ENCODE data around the gene TSPAN11. TPM values are rescaled to one million over a fixed set of nuclear protein-coding genes. Genes with fewer than 3 reads are reported as not detected.

The TSPAN11 gene, protein sequence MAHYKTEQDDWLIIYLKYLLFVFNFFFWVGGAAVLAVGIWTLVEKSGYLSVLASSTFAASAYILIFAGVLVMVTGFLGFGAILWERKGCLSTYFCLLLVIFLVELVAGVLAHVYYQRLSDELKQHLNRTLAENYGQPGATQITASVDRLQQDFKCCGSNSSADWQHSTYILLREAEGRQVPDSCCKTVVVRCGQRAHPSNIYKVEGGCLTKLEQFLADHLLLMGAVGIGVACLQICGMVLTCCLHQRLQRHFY
- total RNA-seq (2021; ENCODE audit: unreplicated experiment) (not detected), Bru-seq, nascent RNA (not detected), BruChase-seq, experiment 1, labeled RNA remaining after a 2-hour chase (percentile 1 among the genes with signal in this experiment), BruChase-seq, experiment 2, labeled RNA remaining after a 6-hour chase (percentile 1 among the genes with signal in this experiment)
- 0.05 TPM for polyA plus RNA-seq (2012; ENCODE audit: insufficient read length)
- long read RNA-seq = 0 reads

- Histone ChIP-seq H3K27ac (ENCODE audit: low read length) (no peak within 1 kb of the TSS), H3K9me3 (ENCODE audit: control insufficient read depth, insufficient read depth, low read depth, low read length) (no peaks in the 10 kb centered on the region), H3K4me3 (ENCODE audit: low read depth in 2 of 2, low read length in 2 of 2) (peak within 1 kb of the TSS in 1 of 2 experiments; percentile 30; a peak in 2 of 4 replicates), H3K36me3 (ENCODE audit: control insufficient read depth, insufficient read depth, low read length) (no peaks in the 10 kb centered on the region), H3K27me3 (ENCODE audit: control insufficient read depth, insufficient read depth, low read length) (peaks cover 44% of the 10 kb centered on the region), H3K4me1 (ENCODE audit: control insufficient read depth, insufficient read depth, low read length) (no peaks in the 10 kb centered on the region)
- intact Hi-C loops (cut with micrococcal nuclease; ENCODE audit: unreplicated experiment) (no loop called here), in situ Hi-C loops (cut with HindIII; ENCODE audit: low pct_unique_long_range_greater_than_20kb, low sequenced_read_pairs) (no loop called here)
- no TSS peak for BruUV-seq (replicated peaks)
- DNase-seq (ENCODE audit: low read depth, low spot score) (no peak), ATAC-seq (peak; percentile 62)
- CTCF ChIA-PET = no interaction called here
- TF ChIP-seq, protein P1, sequence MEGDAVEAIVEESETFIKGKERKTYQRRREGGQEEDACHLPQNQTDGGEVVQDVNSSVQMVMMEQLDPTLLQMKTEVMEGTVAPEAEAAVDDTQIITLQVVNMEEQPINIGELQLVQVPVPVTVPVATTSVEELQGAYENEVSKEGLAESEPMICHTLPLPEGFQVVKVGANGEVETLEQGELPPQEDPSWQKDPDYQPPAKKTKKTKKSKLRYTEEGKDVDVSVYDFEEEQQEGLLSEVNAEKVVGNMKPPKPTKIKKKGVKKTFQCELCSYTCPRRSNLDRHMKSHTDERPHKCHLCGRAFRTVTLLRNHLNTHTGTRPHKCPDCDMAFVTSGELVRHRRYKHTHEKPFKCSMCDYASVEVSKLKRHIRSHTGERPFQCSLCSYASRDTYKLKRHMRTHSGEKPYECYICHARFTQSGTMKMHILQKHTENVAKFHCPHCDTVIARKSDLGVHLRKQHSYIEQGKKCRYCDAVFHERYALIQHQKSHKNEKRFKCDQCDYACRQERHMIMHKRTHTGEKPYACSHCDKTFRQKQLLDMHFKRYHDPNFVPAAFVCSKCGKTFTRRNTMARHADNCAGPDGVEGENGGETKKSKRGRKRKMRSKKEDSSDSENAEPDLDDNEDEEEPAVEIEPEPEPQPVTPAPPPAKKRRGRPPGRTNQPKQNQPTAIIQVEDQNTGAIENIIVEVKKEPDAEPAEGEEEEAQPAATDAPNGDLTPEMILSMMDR (IDR thresholded peaks at IDR 0.05) = no peak
- no peak for TF ChIP-seq POLR2AphosphoS5 (IDR thresholded peaks at IDR 0.05; ENCODE audit: low read depth, low read length)
- no peak for TF ChIP-seq SIN3A (IDR thresholded peaks at IDR 0.05; ENCODE audit: borderline replicate concordance, insufficient read depth, low read depth, low read length)
- no peak for TF ChIP-seq REST (IDR thresholded peaks at IDR 0.05; ENCODE audit: insufficient read depth in 1 of 2, low read depth in 2 of 2, low read length in 1 of 2)
- no peak for TF ChIP-seq TCF7L2 (IDR thresholded peaks at IDR 0.05; ENCODE audit: low read depth, low read length)
- POLR2A ChIA-PET = interaction anchor here (0.6 to 0.7 kb wide), 2 partner anchors 8 to 40 kb away, joined by 3 to 4 read pairs; no protein-coding TSS in a partner anchor
Measured at GRCh38 chr12:30926243-30927221, at the start of gene TSPAN11. Gene TSPAN11 (plus strand): TSS chr12:30926748. CDS start chr12:30953992, 27,244 bp downstream.

DNA sequence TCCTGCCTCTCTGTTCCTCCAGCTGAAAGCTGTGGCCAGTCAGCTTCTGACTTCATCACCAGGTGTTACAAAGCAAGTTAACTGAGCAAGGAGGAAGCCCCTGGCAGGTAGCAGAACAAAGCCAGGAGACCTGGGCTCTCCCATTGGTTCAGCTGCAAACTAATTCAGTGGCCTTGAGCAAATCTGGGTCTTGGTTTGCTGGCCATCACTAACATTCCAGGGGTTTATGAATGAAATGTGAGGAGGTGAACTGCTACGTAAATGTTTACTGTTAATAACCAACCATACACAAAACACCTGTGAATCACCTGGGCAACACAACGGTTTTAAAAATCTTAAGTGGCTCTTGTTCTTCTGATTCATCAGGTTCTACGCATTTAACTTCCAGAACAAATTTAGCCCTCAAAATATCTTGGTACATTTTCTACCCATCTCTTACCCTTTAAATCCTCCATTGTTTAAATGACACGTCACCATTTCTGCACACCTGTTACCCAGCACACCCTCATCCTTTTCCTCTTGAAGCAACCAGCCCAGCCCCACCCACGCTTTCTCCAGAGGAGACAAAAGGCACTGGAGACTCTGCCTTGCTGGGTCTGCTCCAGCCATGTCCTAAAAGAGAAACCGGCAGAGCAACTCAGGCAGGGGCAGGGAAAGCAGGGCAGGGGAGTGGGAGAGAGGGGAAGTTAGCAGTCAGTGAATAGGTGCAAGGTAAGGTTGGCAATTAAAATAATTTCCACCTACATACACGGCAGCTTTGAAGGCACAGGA is 49.3 kb upstream of the TSPAN11 start:
- Histone ChIP-seq H3K27ac (ENCODE audit: low read length) (no peak overlapping the region), H3K9me3 (ENCODE audit: control insufficient read depth, insufficient read depth, low read depth, low read length) (no peaks in the 10 kb centered on the region), H3K27me3 (ENCODE audit: control insufficient read depth, insufficient read depth, low read length) (0 out of 2 replicates have a peak, but pooled peaks cover 6% of the 10 kb centered on the region), H3K36me3 (ENCODE audit: control insufficient read depth, insufficient read depth, low read length) (no peaks in the 10 kb centered on the region), H3K4me3 (ENCODE audit: low read depth in 2 of 2, low read length in 2 of 2) (no peak overlapping the region), H3K4me1 (ENCODE audit: control insufficient read depth, insufficient read depth, low read length) (no peaks in the 10 kb centered on the region)
- ChIA-PET POLR2A (no interaction called here), CTCF (interaction anchor here (1.0 kb wide), 1 partner anchor 27 kb away, joined by 3 read pairs; no protein-coding TSS in a partner anchor)
- DNase-seq (ENCODE audit: low read depth, low spot score) (no peak), ATAC-seq (no peak)
- BruUV-seq (replicated peaks) = no TSS peak
- intact Hi-C loops (cut with micrococcal nuclease; ENCODE audit: unreplicated experiment) = no loop called here
- TF ChIP-seq TCF7L2 (IDR thresholded peaks at IDR 0.05; ENCODE audit: low read depth, low read length) (no peak), SIN3A (IDR thresholded peaks at IDR 0.05; ENCODE audit: borderline replicate concordance, insufficient read depth, low read depth, low read length) (no peak), REST (IDR thresholded peaks at IDR 0.05; ENCODE audit: insufficient read depth in 1 of 2, low read depth in 2 of 2, low read length in 1 of 2) (no peak), POLR2AphosphoS5 (IDR thresholded peaks at IDR 0.05; ENCODE audit: low read depth, low read length) (no peak)
- TF ChIP-seq, protein P1 (IDR thresholded peaks at IDR 0.05) = no peak
- in situ Hi-C loops (cut with HindIII; ENCODE audit: low pct_unique_long_range_greater_than_20kb, low sequenced_read_pairs) = no loop called here
